GM12872 (cell line): ENCODE results near the gene TSPOAP1.

Source experiments
- TF ChIP-seq, protein P1 (sequence below): IDR thresholded peaks from 3 replicates; pipeline ENCODE4 v1.5.1; 2011; ENCODE audit warnings: low read depth, mild to moderate bottlenecking, low read length, moderate library complexity; ENCODE audit not compliant: insufficient read depth

Gene TSPOAP1

DNA sequence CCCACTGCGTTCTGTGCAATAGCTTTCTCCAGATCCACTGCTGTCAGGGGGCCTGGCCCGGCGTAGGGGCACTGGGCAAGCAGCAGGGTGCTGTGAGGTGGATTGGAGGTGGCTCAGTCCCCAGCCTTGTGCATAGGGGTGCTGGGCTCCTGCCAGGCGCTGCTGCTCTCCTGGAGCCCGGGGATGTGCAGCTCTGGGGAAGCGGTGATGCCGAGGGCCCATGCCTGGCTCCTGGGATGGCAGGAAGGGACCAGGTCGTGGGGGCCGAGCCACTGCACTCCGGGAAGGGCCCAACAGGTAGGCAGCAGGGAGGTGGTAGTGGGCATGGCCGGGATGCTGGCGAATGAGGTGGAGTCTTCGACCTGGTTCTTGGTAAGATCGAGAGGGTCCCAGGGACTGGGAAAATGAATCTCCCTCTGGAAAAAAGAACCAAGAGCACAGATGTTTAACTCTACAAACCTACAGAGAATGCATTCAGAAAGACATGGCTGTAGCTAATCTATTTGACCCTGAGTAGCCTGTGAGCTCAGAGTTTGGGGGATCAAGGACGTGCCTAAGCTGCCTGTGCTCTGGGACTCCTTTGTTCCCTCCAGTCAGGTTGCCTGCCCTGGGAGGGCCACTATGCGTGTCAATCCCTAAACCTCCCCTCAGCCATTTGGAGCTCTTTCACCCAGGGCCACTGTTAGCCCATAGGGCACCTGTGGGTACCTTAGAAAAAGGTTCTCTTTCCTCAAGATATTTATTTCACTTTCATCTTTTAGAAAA lies 30.0 kb upstream of the TSPOAP1 start:
- TF ChIP-seq, protein P1, sequence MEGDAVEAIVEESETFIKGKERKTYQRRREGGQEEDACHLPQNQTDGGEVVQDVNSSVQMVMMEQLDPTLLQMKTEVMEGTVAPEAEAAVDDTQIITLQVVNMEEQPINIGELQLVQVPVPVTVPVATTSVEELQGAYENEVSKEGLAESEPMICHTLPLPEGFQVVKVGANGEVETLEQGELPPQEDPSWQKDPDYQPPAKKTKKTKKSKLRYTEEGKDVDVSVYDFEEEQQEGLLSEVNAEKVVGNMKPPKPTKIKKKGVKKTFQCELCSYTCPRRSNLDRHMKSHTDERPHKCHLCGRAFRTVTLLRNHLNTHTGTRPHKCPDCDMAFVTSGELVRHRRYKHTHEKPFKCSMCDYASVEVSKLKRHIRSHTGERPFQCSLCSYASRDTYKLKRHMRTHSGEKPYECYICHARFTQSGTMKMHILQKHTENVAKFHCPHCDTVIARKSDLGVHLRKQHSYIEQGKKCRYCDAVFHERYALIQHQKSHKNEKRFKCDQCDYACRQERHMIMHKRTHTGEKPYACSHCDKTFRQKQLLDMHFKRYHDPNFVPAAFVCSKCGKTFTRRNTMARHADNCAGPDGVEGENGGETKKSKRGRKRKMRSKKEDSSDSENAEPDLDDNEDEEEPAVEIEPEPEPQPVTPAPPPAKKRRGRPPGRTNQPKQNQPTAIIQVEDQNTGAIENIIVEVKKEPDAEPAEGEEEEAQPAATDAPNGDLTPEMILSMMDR: no peak

DNA sequence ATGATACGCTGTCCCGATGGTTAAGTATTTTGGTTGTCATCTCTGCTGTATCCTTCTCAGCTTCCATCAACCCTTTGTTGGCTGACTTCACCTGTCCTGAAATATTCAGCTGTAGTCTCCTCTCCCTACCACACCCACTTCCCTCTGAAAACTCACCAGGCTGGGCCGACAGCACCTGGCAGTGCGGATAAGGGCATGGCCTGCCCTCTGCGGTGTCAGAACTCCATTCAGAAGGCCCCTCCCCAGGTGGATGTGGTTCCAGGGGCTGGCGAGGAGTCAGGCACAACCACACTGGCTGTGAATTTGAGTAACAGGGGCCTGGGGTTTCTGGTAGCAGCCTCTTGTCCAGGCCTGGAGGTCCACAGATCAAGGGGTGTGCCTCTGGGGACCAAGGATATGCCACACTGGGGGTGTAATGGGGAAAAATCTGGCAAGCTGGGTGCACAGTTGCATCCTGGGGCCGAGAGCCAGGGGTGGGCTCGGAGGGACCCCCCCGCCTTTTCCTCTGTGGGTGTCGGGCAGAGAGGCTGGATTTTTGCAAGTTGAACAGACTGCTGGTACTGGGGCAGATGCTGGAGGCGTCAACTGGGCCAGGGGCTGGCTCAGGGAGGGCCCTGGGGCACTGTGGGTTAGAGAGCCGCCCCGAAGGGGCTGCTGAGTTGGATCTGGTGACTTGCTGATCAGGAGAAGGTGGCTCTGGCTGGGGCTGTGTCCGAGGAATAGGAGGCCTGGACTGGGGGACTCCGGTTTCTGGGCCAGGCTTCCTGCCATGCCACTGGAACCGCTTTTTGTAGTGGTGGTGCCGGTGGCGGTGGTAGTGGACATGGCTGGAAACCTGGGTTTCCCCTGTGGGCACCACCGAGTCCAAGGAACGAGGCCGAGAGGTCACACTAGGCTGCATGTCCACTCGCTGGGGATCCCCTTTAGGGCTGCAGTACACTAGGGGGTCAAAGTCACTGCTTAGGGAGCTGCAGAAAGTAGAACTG lies 29.0 kb upstream of the TSPOAP1 start:
- TF ChIP-seq, protein P1: no peak

DNA sequence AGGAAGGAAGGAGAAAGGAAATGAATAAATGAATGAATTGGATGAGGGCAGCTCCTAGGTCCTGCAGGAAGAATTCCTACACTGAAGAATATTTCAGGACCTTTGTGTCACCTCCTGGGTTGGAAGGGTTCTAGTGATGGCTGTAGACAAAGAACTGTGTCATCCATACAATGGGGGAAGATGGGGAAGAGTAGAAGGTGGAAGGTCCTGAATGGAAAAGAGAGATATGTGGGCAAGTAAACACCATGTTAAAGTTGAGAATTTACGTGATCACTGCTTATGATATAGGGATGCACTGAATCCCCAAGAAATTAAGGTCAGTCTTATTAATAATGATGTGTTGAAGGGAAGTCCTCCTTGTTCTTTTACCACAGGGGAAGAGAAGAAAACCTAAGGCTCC lies 27.6 kb upstream of the TSPOAP1 start:
- TF ChIP-seq, protein P1: no peak

DNA sequence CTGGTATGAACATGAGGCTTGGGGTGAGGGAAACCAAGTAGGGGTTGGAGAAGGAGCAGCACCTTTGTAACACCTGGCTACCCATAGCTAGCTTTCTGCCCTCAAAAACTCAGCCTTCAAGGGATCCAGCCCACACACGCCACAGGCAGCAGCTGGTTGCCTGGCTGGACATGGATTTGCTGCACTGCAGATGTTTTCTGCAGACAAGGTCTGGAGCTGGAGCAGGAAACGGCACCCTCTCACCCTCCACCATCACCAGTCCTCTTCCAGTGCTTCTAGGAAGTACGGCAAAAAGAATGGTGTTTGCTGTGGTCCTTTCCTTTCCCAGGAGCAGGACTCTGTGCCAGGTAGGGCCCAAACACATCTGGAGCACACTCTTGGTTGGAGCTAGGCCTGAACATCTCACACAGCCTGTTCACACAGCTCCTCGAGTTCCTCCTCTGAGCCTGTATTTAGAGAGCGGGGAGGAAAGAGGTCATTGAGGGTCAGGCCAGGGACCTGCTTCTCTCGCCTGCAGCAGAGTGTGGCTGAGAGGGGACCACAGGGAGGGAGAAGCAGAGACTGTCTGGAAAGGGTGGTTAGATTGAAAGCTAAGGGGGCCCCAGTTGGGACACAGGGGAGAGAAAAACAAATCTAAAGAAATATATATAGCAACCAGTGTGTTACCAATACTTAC lies 26.1 kb upstream of the TSPOAP1 start:
- TF ChIP-seq, protein P1: no peak

DNA sequence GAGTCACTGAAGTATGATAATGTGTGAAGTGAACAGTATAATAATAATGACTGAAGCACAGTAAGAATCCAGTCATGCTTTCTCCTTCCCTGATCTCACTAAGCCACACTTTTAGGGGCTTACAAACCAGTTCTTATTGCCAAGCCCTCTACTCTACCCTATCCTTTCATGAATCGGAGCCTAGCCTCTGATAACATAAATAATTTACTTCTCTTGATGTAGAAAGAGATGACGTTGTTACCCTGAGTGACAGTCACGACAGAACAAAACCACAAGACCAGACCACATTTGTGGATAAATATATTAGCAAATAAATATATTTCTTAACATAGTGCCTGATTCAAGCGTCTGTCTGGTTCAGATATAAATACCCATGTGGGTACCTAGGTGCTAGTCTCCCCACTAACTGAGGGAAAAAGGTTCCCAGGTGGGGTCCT lies 24.8 kb upstream of the TSPOAP1 start:
- TF ChIP-seq, protein P1: no peak

DNA sequence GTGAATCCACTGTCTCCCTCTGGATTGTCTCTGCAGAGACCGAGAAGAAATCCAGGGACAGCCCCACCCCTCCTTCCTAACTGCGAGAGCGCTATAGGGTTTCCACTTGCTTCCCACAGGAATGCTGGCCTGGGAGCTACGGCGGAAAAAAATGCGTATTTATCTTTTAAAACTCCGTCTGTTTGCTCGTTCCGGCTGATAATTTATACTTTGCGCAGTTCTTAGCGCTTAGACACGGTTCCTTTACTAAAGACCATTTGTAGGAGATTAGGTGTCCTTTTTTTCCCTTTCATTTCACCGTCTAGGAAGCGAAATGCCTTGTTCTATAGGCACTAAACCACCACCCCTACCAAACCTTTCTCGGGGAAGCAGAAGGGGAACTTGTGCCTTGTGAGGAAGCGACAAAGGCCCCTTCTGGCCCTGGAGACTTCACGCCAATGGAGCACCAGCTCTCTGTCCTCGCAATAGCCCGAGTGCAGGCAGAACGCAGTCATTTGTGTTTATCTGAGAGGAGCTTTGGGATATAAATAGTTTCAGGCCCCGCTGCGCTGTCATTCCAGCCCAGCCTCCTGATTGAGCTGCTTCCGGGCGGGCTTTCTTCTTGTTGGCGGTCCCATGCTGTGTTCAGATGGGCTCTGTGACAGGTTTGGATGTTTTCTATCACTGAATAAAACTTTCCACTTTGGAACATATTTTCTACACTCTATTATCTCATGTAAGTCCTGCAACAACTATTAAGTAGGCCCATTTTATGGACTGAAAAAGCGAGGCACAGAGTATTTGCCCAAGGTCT lies 24.2 kb upstream of the TSPOAP1 start:
- TF ChIP-seq, protein P1: no peak
